Activated CD4-positive, CD25-positive, alpha-beta regulatory T cell treated with anti-CD3 and anti-CD28 coated beads, Interleukin-2, amount 50 U/mL, for 72 hours (primary cell): ENCODE data around the gene LY86.

ENCODE experiments used
- DNase-seq: peaks from one replicate; pipeline ENCODE4 v3.0.0; 2021

Gene LY86

GRCh38 chr6:6570929-6571671 is 17.4 kb upstream of the LY86 start:
- no peak for DNase-seq

GRCh38 chr6:6575143-6575542 is 13.4 kb upstream of the LY86 start:
- DNase-seq, result no peak

- DNase-seq, result no peak
Observed at GRCh38 chr6:6577735-6578134, 10.8 kb upstream of the LY86 start.

- no peak for DNase-seq
Observed at GRCh38 chr6:6579281-6579680, 9.2 kb upstream of the LY86 start.

- DNase-seq, result no peak
Observed at GRCh38 chr6:6580225-6580856, 8.2 kb upstream of the LY86 start.

GRCh38 chr6:6581054-6581453 is 7.5 kb upstream of the LY86 start:
- no peak for DNase-seq

GRCh38 chr6:6582131-6582530 is 6.4 kb upstream of the LY86 start:
- DNase-seq, result no peak

- no peak for DNase-seq
Observed at GRCh38 chr6:6583836-6584235, 4.7 kb upstream of the LY86 start.

GRCh38 chr6:6584310-6585002 is 4.1 kb upstream of the LY86 start:
- no peak for DNase-seq

- DNase-seq, result no peak
Observed at GRCh38 chr6:6585003-6585311, 3.6 kb upstream of the LY86 start.

- DNase-seq, result no peak
Observed at GRCh38 chr6:6586167-6586566, 2.4 kb upstream of the LY86 start.

GRCh38 chr6:6586671-6587526 is 1.6 kb upstream of the LY86 start:
- DNase-seq, result no peak

- DNase-seq, result no peak
Observed at GRCh38 chr6:6587696-6588063, 840 bp upstream of the LY86 start.

GRCh38 chr6:6588924-6589709 is 597 bp downstream of the LY86 start:
- DNase-seq, result no peak

GRCh38 chr6:6590530-6590929 is 2.0 kb downstream of the LY86 start:
- DNase-seq, result no peak

GRCh38 chr6:6591778-6592465 is 3.4 kb downstream of the LY86 start:
- DNase-seq, result no peak

GRCh38 chr6:6592826-6593475 is 4.4 kb downstream of the LY86 start:
- DNase-seq, result no peak

- DNase-seq, result no peak
Observed at GRCh38 chr6:6593867-6594468, 5.4 kb downstream of the LY86 start.

GRCh38 chr6:6595025-6595424 is 6.5 kb downstream of the LY86 start:
- DNase-seq, result no peak

- DNase-seq, result no peak
Observed at GRCh38 chr6:6595952-6596351, 7.4 kb downstream of the LY86 start.
